HG03432 (cell line): Measurements from ENCODE around the gene TAF1B.

Experiments used
- ATAC-seq: cut with Tn5 transposase; IDR thresholded peaks from one replicate; pipeline ENCODE4 v1.9.1; 2021; ENCODE audit warnings: mild to moderate bottlenecking, moderate library complexity; ENCODE audit not compliant: unreplicated experiment

The TAF1B gene

GRCh38 chr2:9937968-9938367 lies 94.7 kb downstream of the TAF1B start:
- no peak for ATAC-seq

GRCh38 chr2:9939587-9940485 lies 96.6 kb downstream of the TAF1B start:
- ATAC-seq, result no peak

- no peak for ATAC-seq
Observed at GRCh38 chr2:9941196-9941995, 98.1 kb downstream of the TAF1B start.

- no peak for ATAC-seq
Observed at GRCh38 chr2:9941996-9942390, 98.7 kb downstream of the TAF1B start.

GRCh38 chr2:9944330-9944758 lies 101.1 kb downstream of the TAF1B start:
- ATAC-seq, result no peak

GRCh38 chr2:9945596-9945995 lies 102.3 kb downstream of the TAF1B start:
- ATAC-seq, result no peak

DNA sequence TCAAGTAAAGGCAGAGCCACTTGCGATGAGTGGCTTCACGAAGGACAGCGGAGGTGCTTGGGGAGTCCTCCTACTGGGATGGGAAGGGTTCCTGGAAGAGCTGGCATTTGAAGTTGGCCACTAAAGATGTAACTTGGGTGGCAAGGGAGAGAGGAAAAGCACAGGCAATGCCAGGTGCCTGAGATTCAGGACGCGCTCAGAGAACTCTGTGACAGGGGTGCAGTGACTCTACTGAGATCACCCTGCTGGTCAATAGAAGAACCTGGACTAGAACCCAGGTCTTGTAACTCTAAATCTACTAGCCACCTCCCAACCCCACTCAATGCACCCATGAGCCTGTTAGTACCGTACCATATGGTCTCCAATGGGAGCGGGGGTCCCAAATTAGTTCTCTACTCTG lies 102.8 kb downstream of the TAF1B start:
- no peak for ATAC-seq

DNA sequence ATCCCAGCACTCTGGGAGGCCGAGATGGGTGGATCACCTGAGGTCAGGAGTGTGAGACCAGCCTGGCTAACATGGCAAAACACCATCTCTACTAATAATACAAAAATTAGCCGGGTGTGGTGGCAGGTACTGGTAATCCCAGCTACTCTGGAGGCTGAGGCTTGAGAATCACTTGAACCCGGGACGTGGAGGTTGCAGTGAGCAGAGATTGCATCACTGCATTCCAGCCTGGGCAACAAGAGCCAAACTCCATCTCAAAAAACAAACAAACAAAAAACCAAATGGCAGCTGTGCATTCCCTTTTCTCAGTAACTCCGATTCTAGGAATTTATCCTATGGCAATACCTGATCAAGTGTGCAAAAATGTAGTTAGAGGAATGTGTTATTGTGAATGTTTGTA lies 103.5 kb downstream of the TAF1B start:
- ATAC-seq, result no peak

- ATAC-seq, result no peak
Observed at GRCh38 chr2:9948721-9949120, 105.4 kb downstream of the TAF1B start.

DNA sequence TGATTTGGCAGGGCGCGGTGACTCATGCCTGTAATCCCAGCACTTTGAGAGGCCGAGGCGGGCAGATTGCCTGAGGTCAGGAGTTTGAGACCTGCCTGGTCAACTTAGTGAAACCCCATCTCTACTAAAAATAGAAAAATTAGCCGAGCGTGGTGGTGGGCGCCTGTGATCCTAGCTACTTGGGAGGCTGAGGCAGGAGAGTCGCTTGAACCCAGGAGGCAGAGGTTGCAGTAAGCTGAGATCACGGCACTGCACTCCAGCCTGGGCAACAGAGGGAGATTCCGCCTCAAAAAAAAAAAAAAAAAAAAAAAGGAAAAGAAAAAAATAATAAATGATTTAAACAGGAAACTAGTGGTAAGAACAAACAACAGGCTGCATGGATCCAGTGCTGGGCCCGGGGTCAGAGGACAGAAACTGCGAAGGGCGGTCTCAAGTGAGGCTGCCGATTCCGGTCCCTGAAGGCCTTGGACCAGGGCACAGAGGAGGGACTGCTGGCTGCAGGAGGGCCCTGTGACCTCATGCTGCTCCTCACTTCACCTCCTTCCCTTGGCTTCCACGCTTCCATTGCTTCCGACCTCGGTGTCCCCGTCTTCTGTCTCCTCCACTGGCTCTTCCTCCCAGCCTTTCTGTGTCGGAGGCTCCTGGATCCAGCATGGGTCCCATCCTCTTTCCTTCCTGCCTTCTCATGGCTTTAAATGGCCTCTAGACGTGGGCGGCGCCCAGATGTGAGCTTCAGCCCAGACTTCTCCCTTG lies 106.1 kb downstream of the TAF1B start:
- ATAC-seq, result no peak

DNA sequence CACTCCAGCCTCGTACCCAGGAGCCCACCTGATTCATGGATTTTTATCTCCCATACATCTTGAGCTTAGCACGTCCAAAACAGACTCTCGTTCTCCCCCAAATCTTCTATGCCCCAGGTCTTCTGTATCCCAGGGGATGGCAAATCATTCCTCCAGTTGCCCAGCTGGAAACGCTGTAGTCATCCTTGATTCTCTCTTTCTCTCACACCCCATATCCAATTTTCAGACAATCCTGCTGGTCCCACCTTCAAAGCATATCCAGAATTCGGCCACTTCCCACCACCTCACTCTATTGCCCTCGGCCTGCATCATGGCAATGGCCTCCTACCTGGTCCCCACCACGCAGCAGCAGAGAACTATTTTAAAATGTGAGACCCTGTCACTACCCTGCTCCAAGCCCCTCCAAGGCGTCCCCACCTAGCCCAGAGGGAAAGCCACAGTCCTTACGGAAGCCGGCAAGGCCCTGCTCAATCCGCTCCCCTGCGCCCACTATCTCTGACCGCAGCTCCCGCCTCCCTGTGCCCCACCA lies 106.8 kb downstream of the TAF1B start:
- no peak for ATAC-seq

DNA sequence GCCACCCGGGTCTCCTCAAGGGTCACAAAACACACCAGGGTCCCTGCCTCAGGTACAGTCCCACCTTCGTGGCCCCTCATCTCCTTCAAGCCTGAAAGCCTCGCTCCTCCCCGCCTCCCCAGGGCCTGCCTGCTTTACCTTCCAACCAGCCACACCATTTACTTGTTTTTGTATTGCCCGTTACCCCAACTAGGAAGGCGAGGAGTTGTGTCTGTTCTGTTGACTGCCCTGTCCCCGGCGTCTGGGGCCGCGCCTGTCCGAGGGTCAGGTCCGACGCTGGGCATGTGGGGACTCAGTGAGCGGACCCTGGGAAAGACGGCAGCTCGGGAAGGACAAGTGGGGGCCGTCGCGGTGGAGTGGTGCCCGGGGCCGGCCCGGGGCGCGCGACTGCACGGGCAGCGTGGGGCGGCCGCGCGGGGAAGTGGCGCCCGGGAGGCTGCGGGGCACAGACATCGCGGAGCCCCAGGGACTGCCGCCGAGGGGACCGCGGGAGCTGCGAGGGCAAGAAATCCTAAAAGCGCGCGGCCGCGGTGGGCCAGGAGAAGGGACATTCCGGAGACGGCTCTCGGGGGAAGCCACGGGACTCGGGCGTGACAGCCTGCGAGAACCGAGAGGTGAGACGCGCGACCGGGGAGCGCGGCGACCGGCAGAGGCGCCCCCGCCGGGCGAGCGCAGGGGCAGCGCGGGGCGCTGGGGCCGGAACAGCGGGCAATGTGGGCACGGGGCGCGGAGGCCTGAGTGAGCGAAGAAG lies 107.4 kb downstream of the TAF1B start:
- peak; percentile 41 for ATAC-seq

GRCh38 chr2:9951272-9951521 lies 107.9 kb downstream of the TAF1B start:
- no peak for ATAC-seq

GRCh38 chr2:9951522-9952285 lies 108.4 kb downstream of the TAF1B start, which contains the start of gene GRHL1:
Gene GRHL1 (plus strand): TSS chr2:9951693. CDS start chr2:9951834, 141 bp downstream.
- ATAC-seq, result peak; percentile 98

DNA sequence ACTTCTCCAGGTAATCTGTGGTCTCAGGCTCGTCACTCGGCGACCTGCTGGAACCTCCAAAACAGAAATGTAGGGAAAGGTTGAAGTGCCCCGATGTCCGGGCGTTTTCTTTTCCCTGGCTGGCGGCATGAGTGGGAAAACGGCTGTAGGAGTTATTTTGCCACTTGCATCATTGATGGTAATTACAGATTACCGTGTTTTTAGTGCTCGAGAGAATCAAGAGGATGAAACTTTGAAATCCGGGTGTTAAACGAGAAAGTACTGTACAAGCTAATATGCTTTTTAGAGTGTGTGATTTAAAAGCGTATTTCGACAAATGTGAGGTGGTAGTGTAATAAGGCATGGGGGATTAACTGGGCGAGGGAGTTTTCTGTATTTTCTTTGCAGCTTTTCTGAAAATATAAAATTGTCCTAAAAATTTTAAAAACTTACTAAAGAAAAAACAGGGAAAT lies 109.0 kb downstream of the TAF1B start:
- ATAC-seq, result no peak

- ATAC-seq, result no peak
Observed at GRCh38 chr2:9952856-9953503, 109.7 kb downstream of the TAF1B start.

GRCh38 chr2:9954136-9954535 lies 110.9 kb downstream of the TAF1B start:
- ATAC-seq, result no peak

- ATAC-seq, result no peak
Observed at GRCh38 chr2:9958057-9958456, 114.8 kb downstream of the TAF1B start.

GRCh38 chr2:9959262-9959661 lies 116.0 kb downstream of the TAF1B start:
- no peak for ATAC-seq
